AG10803 (cell line): ENCODE results near the gene SEMA3D.

Source experiments
- DNase-seq: peaks from one replicate; pipeline ENCODE4 v3.0.0; 2010; ENCODE audit warnings: low read depth
- H3K4me3 ChIP-seq: 2 replicates; pipeline ENCODE4 v1.5.1; 2011; ENCODE audit warnings: mild to moderate bottlenecking, low read length, control low read depth
- TF ChIP-seq, protein P1 (sequence below): conservative IDR thresholded peaks from 2 replicates; pipeline ENCODE4 v1.5.1; 2011; ENCODE audit warnings: mild to moderate bottlenecking, low read length, control low read depth, inconsistent platforms

The SEMA3D gene

DNA sequence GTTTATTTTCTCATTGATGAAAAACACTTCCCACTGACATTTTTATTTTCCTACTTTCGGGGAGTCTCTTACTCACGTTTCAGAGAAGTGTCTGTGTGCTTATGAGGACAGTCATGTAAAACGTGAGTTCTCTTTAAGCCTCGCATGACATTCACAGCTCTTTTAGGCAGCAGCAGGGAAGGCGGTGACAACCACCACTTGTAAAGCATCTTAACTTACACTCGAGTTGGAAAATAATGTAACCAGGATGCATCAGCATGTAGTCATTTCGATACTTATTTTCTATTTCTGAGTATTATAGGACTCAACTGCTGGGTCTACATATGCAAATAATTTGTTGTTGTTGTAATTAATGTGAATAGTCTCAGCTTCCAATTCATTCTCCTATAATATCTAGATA lies 153.6 kb downstream of the SEMA3D start:
- no peak for DNase-seq
- no peak overlapping the region for H3K4me3 ChIP-seq
- TF ChIP-seq, protein P1, sequence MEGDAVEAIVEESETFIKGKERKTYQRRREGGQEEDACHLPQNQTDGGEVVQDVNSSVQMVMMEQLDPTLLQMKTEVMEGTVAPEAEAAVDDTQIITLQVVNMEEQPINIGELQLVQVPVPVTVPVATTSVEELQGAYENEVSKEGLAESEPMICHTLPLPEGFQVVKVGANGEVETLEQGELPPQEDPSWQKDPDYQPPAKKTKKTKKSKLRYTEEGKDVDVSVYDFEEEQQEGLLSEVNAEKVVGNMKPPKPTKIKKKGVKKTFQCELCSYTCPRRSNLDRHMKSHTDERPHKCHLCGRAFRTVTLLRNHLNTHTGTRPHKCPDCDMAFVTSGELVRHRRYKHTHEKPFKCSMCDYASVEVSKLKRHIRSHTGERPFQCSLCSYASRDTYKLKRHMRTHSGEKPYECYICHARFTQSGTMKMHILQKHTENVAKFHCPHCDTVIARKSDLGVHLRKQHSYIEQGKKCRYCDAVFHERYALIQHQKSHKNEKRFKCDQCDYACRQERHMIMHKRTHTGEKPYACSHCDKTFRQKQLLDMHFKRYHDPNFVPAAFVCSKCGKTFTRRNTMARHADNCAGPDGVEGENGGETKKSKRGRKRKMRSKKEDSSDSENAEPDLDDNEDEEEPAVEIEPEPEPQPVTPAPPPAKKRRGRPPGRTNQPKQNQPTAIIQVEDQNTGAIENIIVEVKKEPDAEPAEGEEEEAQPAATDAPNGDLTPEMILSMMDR: no peak

DNA sequence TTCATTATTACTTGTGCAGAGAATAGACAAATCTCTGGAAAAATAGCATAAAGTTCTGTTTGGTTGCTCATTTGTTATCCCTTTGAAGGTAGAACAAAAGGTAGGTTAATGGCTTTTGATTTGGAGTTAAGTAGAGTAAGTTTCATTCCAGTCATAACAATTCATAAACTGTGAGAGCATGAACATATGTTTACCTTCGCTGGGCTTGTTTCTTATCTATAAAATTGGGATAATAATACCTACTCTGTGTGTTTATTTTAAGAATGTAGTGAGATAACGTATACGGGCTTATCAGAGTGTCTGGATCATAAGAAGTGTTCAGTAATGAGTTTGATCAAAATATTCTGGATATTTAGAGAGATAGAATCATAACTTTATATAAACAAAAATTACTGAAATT lies 155.4 kb downstream of the SEMA3D start:
- H3K4me3 ChIP-seq: no peak overlapping the region
- no peak for DNase-seq
- TF ChIP-seq, protein P1: no peak

DNA sequence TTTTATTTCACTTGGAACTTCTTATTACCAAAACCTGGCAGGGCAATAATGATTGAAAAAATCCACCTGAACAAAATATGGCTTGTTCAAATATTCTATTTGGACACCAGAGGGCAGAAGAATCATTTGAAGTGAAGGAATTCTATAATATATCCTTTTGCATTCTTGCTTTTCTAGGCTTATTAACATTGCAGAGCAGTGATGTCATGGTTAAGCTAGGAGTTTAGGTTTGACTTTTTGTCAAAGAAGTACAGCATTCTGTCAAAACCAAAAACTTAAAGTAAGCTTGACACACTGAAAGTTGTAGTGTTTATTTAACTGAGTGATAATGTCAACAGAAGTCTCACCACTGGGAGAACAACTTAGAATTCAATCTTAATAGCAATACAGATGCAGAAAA lies 156.0 kb downstream of the SEMA3D start:
- TF ChIP-seq, protein P1: peak; percentile 66
- DNase-seq: peak; percentile 71
- H3K4me3 ChIP-seq: no peak overlapping the region

DNA sequence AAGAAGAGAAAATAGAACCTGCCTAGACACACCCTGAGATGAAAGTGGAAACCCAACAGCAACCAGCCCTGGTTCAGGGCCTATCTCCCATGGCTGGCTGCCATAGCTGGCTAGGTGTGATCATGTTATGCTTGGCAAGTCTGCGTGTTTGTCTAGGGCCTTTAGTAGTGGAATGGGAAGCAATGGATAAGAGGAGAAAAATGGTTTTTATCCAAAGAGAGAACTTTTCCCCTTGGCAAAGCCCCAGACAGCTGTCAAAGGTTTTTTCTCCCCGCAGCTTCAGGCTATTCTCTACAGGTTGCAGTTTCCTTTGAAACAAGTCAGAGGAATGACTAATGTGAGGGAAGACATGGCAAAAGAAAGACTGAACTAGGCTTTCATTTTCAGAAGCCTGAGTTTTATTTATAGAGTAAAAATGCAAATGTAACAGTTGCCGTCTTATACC lies 161.5 kb downstream of the SEMA3D start:
- TF ChIP-seq, protein P1: no peak
- no peak for DNase-seq
- no peak overlapping the region for H3K4me3 ChIP-seq

DNA sequence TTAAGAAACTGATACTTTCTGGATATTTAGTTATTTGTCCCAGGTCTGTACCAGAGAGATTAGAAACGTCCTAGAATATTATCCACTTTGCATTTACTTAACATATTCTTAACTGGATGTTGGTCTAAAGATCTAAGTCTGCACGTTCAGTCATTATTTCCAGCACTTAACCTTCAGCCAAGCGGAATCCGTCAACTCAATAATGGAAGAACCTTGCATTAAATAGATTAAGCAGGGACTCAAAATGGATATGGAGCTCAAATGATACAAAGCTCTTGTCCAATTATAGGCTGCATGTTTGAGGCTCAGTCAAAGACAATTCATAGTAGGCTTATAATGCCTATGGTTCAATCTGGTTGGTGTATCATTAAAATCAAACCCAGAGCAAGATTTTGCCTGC lies 162.9 kb downstream of the SEMA3D start:
- H3K4me3 ChIP-seq: no peak overlapping the region
- TF ChIP-seq, protein P1: no peak
- DNase-seq: no peak

DNA sequence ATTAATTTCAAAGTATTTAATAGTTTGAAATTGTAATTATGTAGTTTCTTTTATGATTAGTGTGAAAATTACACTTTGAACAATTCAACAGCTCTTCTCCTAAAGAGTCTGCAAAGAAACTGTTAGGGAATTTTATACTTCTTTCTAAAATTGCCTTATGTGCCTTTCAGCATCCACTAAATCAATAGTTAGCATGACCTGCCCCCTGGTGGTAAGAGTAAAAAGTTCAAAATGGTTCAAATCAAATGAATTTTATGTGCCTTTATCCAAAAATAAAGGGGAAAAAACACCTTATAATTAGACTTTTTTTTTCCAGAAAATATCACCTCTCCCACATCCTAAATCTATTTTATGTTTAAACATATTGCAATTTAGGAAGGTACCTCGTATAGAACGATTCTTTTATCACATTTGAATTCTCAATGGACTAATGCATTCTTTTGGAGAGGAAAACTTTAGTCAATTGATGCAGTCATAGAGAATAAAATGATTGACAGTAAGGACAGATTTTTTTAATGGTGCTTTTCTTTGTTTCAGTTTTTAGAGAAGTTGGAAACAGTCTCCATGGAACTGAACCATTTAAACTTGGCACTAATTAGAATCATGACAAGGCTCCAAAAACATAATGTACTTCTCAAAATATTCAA lies 163.7 kb downstream of the SEMA3D start:
- TF ChIP-seq, protein P1: peak; percentile 66
- no peak overlapping the region for H3K4me3 ChIP-seq
- peak; percentile 49 for DNase-seq

DNA sequence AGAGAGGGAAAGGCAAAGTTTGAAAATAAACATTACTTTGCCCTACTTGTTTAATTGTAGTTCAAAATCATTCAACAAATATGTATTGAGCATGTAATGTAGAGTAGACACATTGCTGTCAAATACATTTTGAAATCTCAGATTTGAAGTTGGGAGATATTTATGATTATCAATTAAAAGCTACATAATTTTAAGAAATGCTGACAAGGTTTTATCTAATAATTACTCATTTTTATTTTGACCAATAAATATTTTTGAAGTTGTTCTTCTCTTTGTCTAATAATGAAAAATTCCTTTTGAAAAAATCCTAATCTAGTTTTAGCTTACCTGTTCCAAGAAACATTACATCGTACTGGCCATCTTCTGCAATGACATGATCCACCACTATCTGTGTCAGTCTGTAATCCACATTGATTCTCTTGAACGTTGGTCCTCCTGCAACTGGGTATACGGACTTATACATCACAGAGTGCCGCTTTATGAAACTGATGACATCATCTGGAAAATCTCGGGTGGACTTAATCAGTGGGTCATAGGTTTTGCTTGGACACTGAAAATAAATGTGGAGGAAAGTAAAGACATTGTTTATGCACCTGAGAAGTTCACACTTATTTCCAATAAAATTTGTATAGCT lies 164.7 kb downstream of the SEMA3D start:
- H3K4me3 ChIP-seq: no peak overlapping the region
- TF ChIP-seq, protein P1: no peak
- no peak for DNase-seq
